MCF 10A (cell line): ENCODE measurements around the gene ARHGAP15. TPM values are rescaled to one million over a fixed set of nuclear protein-coding genes. Genes with fewer than 3 reads are reported as not detected.

ENCODE experiments used
- BruUV-seq: library from RNA; stranded (reverse); fragments of 400-500 nt; replicated peaks from 2 replicates; lab custom pipeline; 2021; lab: Mats Ljungman, UMichigan
- CTCF ChIA-PET: fragments of 300-600 bp; sonication (Branson Sonifier 250); formaldehyde crosslinking; extraction: SDS; loops from one replicate; lab custom pipeline; 2021; ENCODE audit warnings: antibody characterized with exemption, inconsistent platforms; lab: Yijun Ruan, JAX
- POLR2A ChIA-PET: fragments of 300-600, 350-650 bp; sonication (Branson Sonifier 250); formaldehyde crosslinking; extraction: SDS; loops from one replicate; lab custom pipeline; 2020; ENCODE audit warnings: antibody characterized with exemption, inconsistent platforms; lab: Yijun Ruan, JAX
- DNase-seq: peaks from one replicate; pipeline ENCODE4 v3.0.0-alpha.2; 2018; ENCODE audit not compliant: unreplicated experiment
- H3K27ac Mint-ChIP-seq: one replicate; pipeline ENCODE4 v1.8.0; 2022; ENCODE audit warnings: mild to moderate bottlenecking, low read depth, mixed read lengths; ENCODE audit not compliant: unreplicated experiment
- H3K27me3 Mint-ChIP-seq: one replicate; pipeline ENCODE4 v1.8.0; 2022; ENCODE audit warnings: mixed read lengths; ENCODE audit not compliant: insufficient read depth, unreplicated experiment
- H3K36me3 Mint-ChIP-seq: one replicate; pipeline ENCODE4 v1.8.0; 2022; ENCODE audit warnings: mild to moderate bottlenecking, moderate library complexity, mixed read lengths; ENCODE audit not compliant: insufficient read depth, unreplicated experiment
- H3K4me1 Mint-ChIP-seq: one replicate; pipeline ENCODE4 v1.8.0; 2022; ENCODE audit warnings: mixed read lengths; ENCODE audit not compliant: insufficient read depth, unreplicated experiment
- H3K4me3 Mint-ChIP-seq: one replicate; pipeline ENCODE4 v1.8.0; 2022; ENCODE audit warnings: mild to moderate bottlenecking, moderate library complexity, mixed read lengths; ENCODE audit not compliant: unreplicated experiment
- H3K9me3 Mint-ChIP-seq: one replicate; pipeline ENCODE4 v1.8.0; 2022; ENCODE audit warnings: mixed read lengths; ENCODE audit not compliant: unreplicated experiment
- intact Hi-C: fragments of 100-400 bp; cut with micrococcal nuclease; formaldehyde crosslinking; loops from 2 replicates; pipeline ENCODE4 v1.14.1; 2022
- total RNA-seq: library from RNA; stranded (reverse); gene quantifications from 2 replicates; pipeline ENCODE4 v1.2.3, GENCODE V29; 2022
- TF ChIP-seq, protein P1 (sequence below): fragments of 200-600 bp; IDR thresholded peaks from one replicate; pipeline ENCODE4 v1.8.0; 2022; ENCODE audit warnings: antibody characterized with exemption, mild to moderate bottlenecking; ENCODE audit not compliant: unreplicated experiment

Gene ARHGAP15
- total RNA-seq, 1 experiment from 2014 or later = not detected

DNA sequence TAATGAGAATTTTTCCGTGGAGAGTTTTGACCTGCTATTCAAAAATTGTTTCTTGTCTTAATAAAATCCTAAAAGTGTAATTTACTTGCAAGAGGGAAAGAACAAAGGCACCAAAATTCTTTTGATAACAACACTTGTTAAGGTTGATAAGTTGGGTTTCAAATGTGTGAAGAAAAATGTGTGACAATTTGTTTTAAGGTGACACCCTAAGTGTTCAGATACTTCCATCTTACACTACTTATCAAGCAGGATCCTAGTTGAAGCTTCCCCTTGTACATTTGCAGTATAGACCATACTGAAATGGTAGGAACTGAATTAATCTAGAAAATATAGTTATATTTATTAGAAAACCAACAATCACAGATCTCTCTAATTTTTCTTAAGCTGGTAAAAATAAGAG lies 204.6 kb downstream of the ARHGAP15 start:
- Mint-ChIP-seq H3K9me3 (no peaks in the 10 kb centered on the region), H3K27me3 (no peaks in the 10 kb centered on the region), H3K4me3 (no peak overlapping the region), H3K27ac (no peak overlapping the region), H3K36me3 (no peaks in the 10 kb centered on the region), H3K4me1 (no peaks in the 10 kb centered on the region)
- no TSS peak for BruUV-seq
- ChIA-PET CTCF (no interaction called here), POLR2A (interaction anchor here (0.7 to 0.8 kb wide), 2 partner anchors 11 to 1117 kb away, joined by 3 read pairs; no protein-coding TSS in a partner anchor)
- intact Hi-C loops = no loop called here
- DNase-seq = no peak
- TF ChIP-seq, protein P1, sequence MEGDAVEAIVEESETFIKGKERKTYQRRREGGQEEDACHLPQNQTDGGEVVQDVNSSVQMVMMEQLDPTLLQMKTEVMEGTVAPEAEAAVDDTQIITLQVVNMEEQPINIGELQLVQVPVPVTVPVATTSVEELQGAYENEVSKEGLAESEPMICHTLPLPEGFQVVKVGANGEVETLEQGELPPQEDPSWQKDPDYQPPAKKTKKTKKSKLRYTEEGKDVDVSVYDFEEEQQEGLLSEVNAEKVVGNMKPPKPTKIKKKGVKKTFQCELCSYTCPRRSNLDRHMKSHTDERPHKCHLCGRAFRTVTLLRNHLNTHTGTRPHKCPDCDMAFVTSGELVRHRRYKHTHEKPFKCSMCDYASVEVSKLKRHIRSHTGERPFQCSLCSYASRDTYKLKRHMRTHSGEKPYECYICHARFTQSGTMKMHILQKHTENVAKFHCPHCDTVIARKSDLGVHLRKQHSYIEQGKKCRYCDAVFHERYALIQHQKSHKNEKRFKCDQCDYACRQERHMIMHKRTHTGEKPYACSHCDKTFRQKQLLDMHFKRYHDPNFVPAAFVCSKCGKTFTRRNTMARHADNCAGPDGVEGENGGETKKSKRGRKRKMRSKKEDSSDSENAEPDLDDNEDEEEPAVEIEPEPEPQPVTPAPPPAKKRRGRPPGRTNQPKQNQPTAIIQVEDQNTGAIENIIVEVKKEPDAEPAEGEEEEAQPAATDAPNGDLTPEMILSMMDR = no peak

DNA sequence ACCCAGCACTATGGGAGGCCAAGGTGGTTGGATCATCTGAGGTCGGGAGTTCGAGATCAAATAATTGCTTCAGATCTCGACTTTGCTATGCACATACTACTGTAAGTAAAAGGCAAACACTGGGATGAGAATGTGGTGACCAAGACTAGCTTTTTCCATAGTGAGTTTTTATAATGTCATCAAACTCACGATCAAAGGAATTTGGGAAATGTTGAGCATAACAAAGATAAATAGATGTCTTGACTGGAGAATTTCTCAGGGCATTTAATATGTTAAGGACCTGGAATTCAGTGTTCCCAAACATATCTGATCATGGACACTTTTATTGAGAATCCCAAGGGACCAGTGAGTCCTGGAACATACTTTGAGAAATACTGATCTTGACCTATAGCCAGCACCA lies 205.6 kb downstream of the ARHGAP15 start:
- Mint-ChIP-seq H3K36me3 (no peaks in the 10 kb centered on the region), H3K27ac (no peak overlapping the region), H3K27me3 (no peaks in the 10 kb centered on the region), H3K4me1 (no peaks in the 10 kb centered on the region), H3K4me3 (no peak overlapping the region), H3K9me3 (no peaks in the 10 kb centered on the region)
- DNase-seq = no peak
- no TSS peak for BruUV-seq
- TF ChIP-seq, protein P1 = no peak
- intact Hi-C loops = no loop called here
- CTCF ChIA-PET = no interaction called here
- POLR2A ChIA-PET = interaction anchor here (0.6 kb wide), 2 partner anchors 47 to 658 kb away, joined by 3 read pairs; no protein-coding TSS in a partner anchor

DNA sequence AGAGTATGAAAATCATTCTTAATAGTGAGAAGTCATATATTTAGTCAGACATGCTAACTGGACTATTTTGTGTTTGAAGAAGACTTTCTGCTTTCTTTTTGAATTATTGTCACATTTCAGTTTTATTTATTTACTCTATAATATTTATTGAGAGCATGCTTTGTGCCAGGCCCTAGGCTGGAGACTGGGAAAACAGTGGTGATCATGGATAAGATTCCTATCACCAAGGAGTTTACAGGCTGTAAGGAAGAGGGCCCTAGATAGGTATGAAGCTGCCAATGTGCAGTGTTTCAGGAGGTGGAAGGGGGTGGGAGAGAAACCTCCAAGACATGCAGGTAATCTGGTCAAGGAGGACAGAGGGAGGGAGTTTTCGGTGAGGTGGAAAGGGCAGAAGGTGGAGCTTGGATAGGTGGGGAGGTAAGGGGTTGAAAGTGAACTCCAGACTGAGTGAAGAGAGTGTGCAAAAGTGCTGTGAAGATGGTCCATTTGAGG lies 207.5 kb downstream of the ARHGAP15 start:
- Mint-ChIP-seq H3K36me3 (no peaks in the 10 kb centered on the region), H3K9me3 (no peaks in the 10 kb centered on the region), H3K4me1 (no peaks in the 10 kb centered on the region), H3K4me3 (no peak overlapping the region), H3K27ac (no peak overlapping the region), H3K27me3 (no peaks in the 10 kb centered on the region)
- no peak for DNase-seq
- intact Hi-C loops = no loop called here
- BruUV-seq = no TSS peak
- ChIA-PET POLR2A (no interaction called here), CTCF (interaction anchor here (0.5 to 1.7 kb wide), 3 partner anchors 14 to 73 kb away, joined by 3 to 5 read pairs (median 4); no protein-coding TSS in a partner anchor)
- TF ChIP-seq, protein P1 = no peak

DNA sequence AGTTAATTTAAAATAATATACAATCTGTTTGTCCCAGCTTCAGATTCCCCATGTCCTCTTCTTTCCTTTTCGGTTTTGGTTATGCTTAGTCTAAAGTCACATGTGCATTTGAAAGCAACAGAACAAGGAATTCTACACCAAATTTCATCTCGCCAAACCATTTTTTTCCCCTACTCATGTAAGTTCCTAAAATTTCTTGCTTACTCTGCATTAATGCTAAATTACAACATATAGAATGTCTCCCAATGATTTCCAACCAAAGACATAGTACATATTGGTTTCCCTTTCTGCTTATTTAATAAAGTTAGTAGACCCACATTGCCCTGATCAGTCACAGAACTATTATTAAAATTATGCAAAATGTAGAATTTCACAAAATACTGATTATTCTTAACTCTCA lies 212.3 kb downstream of the ARHGAP15 start:
- ChIA-PET POLR2A (no interaction called here), CTCF (no interaction called here)
- Mint-ChIP-seq H3K4me3 (no peak overlapping the region), H3K36me3 (peaks cover 4% of the 10 kb centered on the region), H3K27ac (no peak overlapping the region), H3K4me1 (peaks cover 6% of the 10 kb centered on the region), H3K27me3 (no peaks in the 10 kb centered on the region), H3K9me3 (no peaks in the 10 kb centered on the region)
- intact Hi-C loops = no loop called here
- TF ChIP-seq, protein P1 = no peak
- no TSS peak for BruUV-seq
- DNase-seq = no peak
